ENCODE measurements around the gene FAM76B.

Gene FAM76B

GRCh38 chr11:95792700-95793099 lies 3.1 kb upstream of the FAM76B start:
- DNase-seq (ENCODE audit: low read depth in 4 of 4, low spot score in 1 of 4) = no peak

GRCh38 chr11:95792200-95792599 lies 2.6 kb upstream of the FAM76B start:
- DNase-seq (ENCODE audit: low read depth in 4 of 4, low spot score in 1 of 4) = no peak

DNA sequence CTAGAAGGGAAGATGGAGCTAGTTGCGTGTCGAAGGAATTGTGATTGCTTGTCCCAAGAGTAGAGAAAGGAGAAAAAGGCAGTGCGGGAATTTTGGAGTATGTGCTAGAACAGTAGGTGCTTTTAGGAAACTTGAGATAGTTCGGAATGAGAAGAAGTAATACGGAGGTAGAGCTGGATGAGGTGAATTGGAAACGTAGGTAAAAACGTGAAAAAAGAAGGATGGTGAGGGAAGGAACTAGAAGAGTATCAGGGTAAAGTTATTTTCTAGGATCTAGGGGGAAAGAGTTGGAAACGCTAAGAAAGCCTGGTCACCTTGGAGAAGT lies 2.1 kb upstream of the FAM76B start:
- DNase-seq (ENCODE audit: low read depth in 4 of 4, low spot score in 1 of 4) = no peak

DNA sequence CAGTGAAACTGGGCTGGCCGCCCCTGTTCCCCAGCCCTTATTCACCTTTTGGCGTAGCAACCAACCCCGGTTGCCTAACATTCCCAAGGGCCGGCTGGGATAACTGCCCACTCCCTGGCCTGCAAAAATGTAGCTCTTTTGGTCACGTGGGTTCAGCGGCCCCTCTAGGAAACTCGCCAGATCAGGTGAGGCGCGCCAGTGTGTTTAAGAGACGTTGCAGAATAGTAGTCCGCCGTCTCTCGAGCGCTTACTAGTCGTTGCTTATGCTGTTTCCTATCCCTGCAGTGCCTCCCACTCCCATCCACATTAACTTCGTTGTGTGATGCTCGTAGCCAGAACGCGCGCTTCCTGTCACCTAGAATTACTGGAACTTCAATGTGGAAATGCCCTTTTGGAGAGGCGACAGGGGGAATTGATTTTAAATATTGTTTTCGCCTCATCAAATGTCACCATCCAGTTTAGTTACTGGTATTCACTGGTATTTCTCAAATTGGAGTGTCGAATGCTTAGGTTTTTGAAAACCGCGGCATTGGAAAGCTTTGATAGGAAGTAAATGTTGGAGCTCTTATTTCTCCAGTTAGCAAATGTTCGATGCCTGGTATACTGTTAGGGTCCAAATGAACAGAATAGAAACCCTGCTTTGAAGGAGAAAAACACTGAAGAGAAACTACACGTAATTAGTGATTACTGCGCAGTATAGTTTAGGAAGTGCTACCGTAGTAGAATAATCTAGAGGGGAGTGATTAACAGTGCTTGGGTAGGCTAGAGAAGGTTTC lies 1.5 kb upstream of the FAM76B start:
- peak; percentile 12 to 34 (median 27) for DNase-seq (ENCODE audit: low read depth in 4 of 4, low spot score in 1 of 4)

- DNase-seq (ENCODE audit: low read depth in 4 of 4, low spot score in 1 of 4) = peak; percentile 81 to 94 (median 92)
These were observed 746 bp upstream of the FAM76B start, which contains the start of gene CEP57 for GRCh38 chr11:95790123-95790932. Gene CEP57, plus strand, starts transcription at chr11:95790498. Its CDS starts 201 bp downstream, at chr11:95790699.

GRCh38 chr11:95788921-95789505 lies 569 bp downstream of the FAM76B start:
- DNase-seq (ENCODE audit: low read depth in 4 of 4, low spot score in 1 of 4) = peak in 3 of 4 experiments; percentile 2 to 12 (median 8)

- no peak for DNase-seq (ENCODE audit: low read depth in 4 of 4, low spot score in 1 of 4)
These were observed 9.0 kb downstream of the FAM76B start for GRCh38 chr11:95780544-95780943.

DNA sequence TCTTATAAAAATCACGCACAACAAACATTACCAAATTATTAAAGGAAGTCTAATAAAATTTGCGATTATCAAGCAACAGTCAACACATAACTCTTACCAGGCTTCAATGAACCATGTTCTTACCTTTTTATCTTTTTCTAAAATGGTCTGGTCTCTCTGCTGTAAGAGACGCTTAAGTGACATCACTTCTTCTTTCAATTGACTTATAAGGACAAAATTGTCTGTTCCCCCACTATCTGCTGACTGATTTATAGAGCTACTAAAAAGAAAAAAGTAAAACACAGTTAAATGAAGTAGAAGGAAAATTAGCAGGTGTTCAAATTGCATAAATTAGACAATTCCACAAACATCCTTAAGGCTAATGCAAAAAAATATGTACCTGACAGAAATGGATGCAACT lies 10.9 kb downstream of the FAM76B start:
- DNase-seq (ENCODE audit: low read depth in 4 of 4, low spot score in 1 of 4) = no peak

- no peak for DNase-seq (ENCODE audit: low read depth in 4 of 4, low spot score in 1 of 4)
These were observed 12.7 kb downstream of the FAM76B start for GRCh38 chr11:95776859-95777258.

DNA sequence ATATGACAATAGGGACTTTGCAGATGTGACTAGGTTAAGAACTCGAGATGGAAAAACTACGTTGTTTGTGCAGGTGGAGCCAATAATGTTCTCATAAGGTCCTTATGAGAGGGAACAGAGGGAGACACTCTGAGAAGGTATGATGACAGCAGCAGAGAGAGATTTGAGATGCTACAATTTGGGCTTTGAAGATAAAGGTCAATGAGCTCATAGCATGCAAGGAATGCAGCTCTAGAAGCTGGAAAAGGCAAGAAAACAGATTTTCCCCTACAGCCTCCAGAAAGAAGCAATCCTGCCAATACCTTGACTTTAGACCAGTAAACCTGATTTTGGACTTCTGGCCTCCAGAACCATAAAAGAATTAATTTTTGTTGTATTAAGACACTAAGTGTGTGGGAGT lies 21.1 kb downstream of the FAM76B start:
- no peak for DNase-seq (ENCODE audit: low read depth in 4 of 4, low spot score in 1 of 4)

GRCh38 chr11:95767498-95767897 lies 22.1 kb downstream of the FAM76B start:
- DNase-seq (ENCODE audit: low read depth in 4 of 4, low spot score in 1 of 4) = no peak

DNA sequence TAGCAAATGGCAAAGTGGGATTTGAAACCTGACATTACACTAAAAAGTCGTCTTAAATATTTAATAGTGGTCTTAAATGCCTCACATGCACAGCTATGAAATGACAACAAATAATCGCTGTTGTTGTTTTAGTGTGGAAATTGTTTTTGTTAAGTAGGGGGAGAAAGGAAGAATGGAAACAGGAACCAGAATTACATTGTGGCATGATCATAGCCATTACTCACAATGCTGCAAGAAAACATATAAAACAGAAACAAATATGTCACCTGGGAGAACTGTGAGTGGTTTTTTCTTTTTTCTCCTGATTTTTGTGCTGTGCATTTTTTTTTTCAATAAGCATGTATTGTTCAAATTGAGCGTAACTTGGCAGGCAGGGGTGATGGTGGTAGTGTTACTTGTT lies 22.9 kb downstream of the FAM76B start:
- DNase-seq (ENCODE audit: low read depth in 4 of 4, low spot score in 1 of 4) = no peak

DNA sequence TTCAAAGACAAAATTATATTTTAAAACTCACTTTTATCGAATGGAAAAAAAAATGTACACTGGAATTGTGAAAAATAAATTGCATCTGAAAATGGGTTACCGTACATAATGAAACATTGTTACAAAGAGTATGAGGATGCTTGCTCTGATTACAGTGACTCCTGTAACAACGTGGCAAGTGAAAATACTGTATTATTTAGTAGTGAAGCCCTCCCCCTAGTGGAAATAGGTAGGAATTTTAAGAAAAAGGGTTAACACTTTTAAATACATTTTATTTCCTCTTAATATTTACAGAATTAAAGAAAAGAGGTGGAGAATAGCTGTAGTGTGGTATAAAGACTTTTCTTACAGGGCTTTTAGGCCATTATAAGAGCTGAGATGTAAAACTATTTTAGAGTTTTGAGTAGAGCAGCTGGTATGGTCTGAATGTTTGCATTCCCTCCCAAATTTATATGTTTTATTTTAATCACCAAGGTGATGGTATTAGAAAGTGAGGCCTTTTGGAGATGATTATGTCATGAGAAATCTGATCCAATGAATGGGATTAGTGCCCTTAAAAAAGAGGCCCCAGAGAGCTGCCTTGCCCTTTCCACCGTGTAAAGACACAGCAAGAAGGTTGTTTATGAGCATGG lies 25.2 kb downstream of the FAM76B start:
- DNase-seq (ENCODE audit: low read depth in 4 of 4, low spot score in 1 of 4) = no peak

DNA sequence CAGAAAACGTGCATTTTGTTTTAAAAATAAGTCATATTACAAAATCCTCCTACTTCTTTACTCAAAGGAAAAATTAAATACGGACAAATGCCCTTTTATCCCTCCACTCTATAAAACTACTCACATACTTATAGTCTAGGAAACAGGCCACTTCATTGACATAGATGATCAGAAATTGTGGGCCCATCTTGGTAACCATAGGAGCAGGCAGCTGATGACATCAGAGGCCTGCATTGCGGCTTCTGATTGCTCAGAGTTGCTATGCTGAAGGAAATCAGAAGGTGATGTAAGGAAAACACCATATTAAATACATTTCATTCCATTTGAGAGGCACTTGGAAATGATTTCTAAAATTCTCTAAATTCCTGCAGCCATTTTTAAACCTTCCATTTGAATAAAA lies 27.0 kb downstream of the FAM76B start:
- DNase-seq (ENCODE audit: low read depth in 4 of 4, low spot score in 1 of 4) = no peak

GRCh38 chr11:95760941-95761340 lies 28.6 kb downstream of the FAM76B start:
- no peak for DNase-seq (ENCODE audit: low read depth in 4 of 4, low spot score in 1 of 4)

DNA sequence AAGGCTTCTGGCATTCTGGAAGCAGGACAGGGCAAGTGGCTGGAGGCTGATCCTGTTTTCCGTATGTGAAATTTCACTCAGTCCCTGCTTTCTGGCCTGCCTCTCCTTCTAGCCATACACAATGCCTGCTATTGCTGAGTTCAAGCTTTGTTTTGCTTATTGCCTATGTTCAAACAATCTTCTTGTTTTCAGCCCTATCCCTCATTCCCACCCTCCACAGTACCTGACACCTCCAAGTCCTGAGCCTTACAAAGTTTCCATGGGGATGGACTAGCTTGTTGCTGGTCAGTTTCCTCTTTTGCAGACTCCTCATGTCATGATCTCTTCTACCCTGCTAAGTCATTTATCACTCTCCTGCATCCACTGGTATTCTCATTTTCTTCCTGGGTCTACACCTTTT lies 38.1 kb downstream of the FAM76B start:
- no peak for DNase-seq (ENCODE audit: low read depth in 4 of 4, low spot score in 1 of 4)

GRCh38 chr11:95750101-95750500 lies 39.5 kb downstream of the FAM76B start:
- DNase-seq (ENCODE audit: low read depth in 4 of 4, low spot score in 1 of 4) = no peak

- DNase-seq (ENCODE audit: low read depth in 4 of 4, low spot score in 1 of 4) = no peak
These were observed 50.3 kb downstream of the FAM76B start for GRCh38 chr11:95739108-95739938.

- DNase-seq (ENCODE audit: low read depth in 4 of 4, low spot score in 1 of 4) = no peak
These were observed 52.8 kb downstream of the FAM76B start for GRCh38 chr11:95736809-95737208.

DNA sequence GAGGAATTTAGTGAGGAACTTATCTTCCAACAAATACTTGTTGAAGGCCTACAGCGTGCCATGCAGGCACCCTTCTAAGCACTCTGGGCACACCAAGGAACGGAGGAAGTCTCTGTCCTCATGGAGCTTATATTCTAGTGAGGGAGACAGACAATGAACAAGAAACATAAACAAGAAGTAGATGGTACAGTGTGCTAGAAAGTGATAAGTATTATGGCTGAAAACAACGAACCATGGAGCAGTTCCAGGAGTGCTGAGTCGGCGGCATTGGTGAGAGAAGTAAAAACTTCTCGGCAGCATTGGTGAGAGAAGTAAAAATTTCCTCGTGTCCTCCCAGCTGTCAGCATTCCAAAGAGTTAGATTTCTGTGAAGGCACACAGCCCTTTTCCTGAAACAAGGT lies 53.2 kb downstream of the FAM76B start:
- no peak for DNase-seq (ENCODE audit: low read depth in 4 of 4, low spot score in 1 of 4)
